ENCODE measurements around the gene CKMT1A.
"Not testable (repeated sequence)": the region's sequence is repeated elsewhere in the genome, so short reads cannot be mapped to it uniquely, and the experiment has no call there.

DNA sequence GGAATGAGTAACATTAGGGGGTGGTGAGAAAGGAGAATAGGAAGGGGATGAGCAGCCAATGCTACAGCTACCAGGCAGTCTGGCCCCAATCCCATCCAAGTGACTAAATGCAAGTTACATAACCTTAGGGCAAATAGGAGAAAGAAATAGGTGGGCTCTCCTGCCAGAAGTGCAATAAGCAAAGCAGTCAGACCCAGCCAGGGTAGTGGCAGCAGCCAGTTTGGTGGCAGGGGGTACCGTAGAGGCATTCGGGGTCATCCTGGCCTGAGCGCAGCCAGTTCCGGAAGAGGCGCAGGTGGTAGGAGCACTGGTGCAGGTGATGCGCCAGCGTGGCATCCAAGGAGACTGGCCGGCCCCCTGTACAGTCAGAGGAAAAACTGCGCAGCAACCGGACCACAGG, 33.9 kb upstream of the CKMT1A start:
- TF ChIP-seq, protein P1, sequence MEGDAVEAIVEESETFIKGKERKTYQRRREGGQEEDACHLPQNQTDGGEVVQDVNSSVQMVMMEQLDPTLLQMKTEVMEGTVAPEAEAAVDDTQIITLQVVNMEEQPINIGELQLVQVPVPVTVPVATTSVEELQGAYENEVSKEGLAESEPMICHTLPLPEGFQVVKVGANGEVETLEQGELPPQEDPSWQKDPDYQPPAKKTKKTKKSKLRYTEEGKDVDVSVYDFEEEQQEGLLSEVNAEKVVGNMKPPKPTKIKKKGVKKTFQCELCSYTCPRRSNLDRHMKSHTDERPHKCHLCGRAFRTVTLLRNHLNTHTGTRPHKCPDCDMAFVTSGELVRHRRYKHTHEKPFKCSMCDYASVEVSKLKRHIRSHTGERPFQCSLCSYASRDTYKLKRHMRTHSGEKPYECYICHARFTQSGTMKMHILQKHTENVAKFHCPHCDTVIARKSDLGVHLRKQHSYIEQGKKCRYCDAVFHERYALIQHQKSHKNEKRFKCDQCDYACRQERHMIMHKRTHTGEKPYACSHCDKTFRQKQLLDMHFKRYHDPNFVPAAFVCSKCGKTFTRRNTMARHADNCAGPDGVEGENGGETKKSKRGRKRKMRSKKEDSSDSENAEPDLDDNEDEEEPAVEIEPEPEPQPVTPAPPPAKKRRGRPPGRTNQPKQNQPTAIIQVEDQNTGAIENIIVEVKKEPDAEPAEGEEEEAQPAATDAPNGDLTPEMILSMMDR (IDR thresholded peaks at IDR 0.05; ENCODE audit: borderline replicate concordance, extremely low read depth, low read length, poor library complexity, severe bottlenecking), result not testable (repeated sequence)
- not testable (repeated sequence) for TF ChIP-seq EZH2 (IDR thresholded peaks at IDR 0.05; ENCODE audit: borderline replicate concordance, low read depth, low read length, severe bottlenecking)

Measured in DND-41 (cell line).